Natural killer cell treated with Interleukin-12 subunit alpha and Interleukin-12 subunit beta and Interleukin-15 and Interleukin-18, amount 100 ng/mL, for 72 hours (primary cell): ENCODE data around the gene SH3TC1. TPM values are rescaled to one million over a fixed set of nuclear protein-coding genes. Genes with fewer than 3 reads are reported as not detected.

Source experiments
- ATAC-seq, 2 donors: fragments of 150-1000 bp; cut with Tn5 transposase in 1 of 2; sonication (Bioruptor Pico), chemical (Tn5 transposase) in 1 of 2; 2 replicates each; pipeline ENCODE4 v1.10.0; 2021
- DNase-seq: peaks from one replicate; pipeline ENCODE4 v3.0.0; 2022; ENCODE audit warnings: low spot score
- H3K27ac Mint-ChIP-seq, 2 donors: 1 replicate in 1 of 2; 2 replicates in 1 of 2; pipeline ENCODE4 v1.8.0; 2022; ENCODE audit warnings: mixed read lengths in 2 of 2, mild to moderate bottlenecking in 1 of 2, moderate library complexity in 1 of 2
- H3K27me3 Mint-ChIP-seq, 2 donors: 1 replicate in 1 of 2; 2 replicates in 1 of 2; pipeline ENCODE4 v1.8.0; 2022; ENCODE audit warnings: mixed read lengths in 2 of 2
- H3K36me3 Mint-ChIP-seq: one replicate; pipeline ENCODE4 v1.8.0; 2022; ENCODE audit warnings: mixed read lengths
- H3K4me1 Mint-ChIP-seq, 2 donors: 1 replicate in 1 of 2; 2 replicates in 1 of 2; pipeline ENCODE4 v1.8.0; 2022; ENCODE audit warnings: low read depth in 2 of 2, mixed read lengths in 2 of 2, mild to moderate bottlenecking in 1 of 2
- H3K4me3 Mint-ChIP-seq: one replicate; pipeline ENCODE4 v1.8.0; 2022; ENCODE audit warnings: mixed read lengths
- H3K9me3 Mint-ChIP-seq: 2 replicates; pipeline ENCODE4 v1.8.0; 2022; ENCODE audit warnings: mixed read lengths
- total RNA-seq, 2 donors: library from RNA; stranded (reverse); gene quantifications; one replicate each; pipeline ENCODE4 v1.2.3, GENCODE V29; 2022

The SH3TC1 gene
- total RNA-seq, 2 donors from 2014 or later: 6.4 to 15.5 TPM

DNA sequence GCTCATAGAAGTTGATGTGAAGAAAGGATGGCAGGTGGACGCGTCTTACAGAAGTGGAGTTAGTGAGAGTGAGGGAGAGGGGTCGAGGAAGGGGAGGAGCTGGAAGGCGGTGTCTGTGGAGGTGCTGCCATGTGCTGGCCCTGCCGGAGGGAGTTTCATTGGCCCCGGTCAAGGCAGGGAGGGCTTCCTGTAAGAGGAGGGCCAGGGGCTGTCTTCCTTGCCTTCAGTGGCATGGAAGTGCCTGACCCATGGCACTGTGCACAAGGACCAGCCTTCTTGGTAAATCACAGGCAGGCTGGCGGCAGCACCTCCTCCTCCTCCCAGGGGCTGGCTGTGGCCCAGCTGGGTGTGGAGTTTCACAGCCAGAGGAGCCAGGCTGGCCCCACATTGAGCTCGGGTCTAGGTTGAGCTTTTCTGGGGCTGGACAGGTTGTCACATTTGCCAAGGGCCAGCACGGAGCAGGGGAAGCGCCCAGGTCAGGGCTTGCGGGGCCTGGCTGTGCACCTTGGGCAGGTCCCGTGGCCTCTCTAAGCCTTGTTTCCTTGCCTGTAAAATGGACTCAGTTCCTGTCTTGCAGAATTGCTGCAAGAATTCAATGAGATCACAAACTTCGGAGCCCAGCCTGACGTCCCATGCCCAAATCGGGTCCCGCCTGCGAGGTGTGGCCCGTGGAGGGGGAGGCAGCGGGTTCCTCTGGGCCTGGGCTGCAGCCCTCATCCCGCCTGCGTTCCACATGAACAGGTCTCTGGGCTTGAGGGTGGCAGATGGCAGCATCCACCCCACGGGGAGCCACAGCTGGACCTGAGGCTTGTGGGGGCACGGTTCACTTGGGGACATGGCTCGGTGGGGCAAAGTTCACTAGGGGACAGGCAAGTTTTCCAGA, 77.5 kb downstream of the SH3TC1 start:
- Mint-ChIP-seq H3K4me3 (no peak overlapping the region), H3K27me3 (peaks cover 0 to 10% of the 10 kb centered on the region in 2 donors), H3K4me1 (peaks cover 0 to 5% of the 10 kb centered on the region in 2 donors), H3K27ac (no peak overlapping the region), H3K9me3 (no peaks in the 10 kb centered on the region), H3K36me3 (no peaks in the 10 kb centered on the region)
- ATAC-seq: no peak
- no peak for DNase-seq

DNA sequence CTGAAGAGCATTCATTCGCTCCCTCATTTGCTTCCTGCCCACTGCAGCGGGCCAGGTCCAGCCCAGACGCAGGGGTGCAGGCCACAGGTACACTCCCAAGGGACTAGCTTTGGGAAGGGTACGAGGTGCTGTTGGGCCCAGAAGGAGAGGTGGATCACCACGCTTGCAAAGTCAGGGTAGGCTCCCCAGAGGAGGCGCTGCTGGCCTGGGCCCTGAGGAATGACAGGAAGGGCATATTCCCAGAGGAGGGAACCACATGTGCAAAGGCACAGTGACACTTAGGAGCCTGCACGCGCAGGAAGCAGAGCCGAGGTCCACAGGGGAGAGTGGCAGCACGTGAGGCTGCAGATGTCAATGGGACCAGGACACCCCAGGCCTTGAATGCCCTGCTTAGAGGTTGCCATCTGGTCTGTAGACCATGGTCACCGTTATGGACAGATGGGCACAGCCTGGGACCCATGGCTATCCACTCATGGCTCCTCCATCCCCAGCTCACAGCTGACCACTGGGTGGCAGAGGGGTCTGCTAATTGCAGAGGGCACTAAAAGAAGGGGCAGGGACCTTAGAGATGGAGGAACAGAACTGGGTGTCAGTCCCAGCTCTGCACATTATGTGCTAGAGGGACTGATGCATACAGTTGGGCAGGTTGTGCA, 78.4 kb downstream of the SH3TC1 start:
- no peak for ATAC-seq
- Mint-ChIP-seq H3K4me3 (no peak overlapping the region), H3K4me1 (peaks cover 0 to 5% of the 10 kb centered on the region in 2 donors), H3K27me3 (peaks cover 0 to 6% of the 10 kb centered on the region in 2 donors), H3K9me3 (no peaks in the 10 kb centered on the region), H3K27ac (no peak overlapping the region), H3K36me3 (no peaks in the 10 kb centered on the region)
- no peak for DNase-seq

DNA sequence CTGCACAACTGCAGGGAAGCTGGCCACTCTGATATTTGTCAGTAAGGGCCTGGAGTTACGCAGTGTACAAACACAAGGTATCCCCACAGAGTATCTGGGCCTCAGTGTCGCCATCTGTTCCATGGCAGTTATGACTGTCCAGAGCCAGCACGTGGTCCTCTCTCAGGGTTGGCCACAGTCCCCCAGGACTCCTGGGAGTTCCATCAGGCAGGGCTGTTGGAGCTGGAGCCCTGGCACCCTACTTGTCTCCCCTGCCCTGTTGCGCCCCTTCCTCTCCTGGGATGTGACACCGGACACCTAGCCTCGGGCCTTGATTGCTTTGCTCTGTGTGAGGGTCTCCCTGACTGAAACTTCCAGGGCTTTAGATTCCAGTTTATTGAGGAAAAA, 78.9 kb downstream of the SH3TC1 start:
- H3K27me3 Mint-ChIP-seq: peaks cover 0 to 6% of the 10 kb centered on the region in 2 donors
- ATAC-seq (no peak), DNase-seq (no peak)
- H3K36me3 Mint-ChIP-seq: no peaks in the 10 kb centered on the region
- H3K4me3 Mint-ChIP-seq: no peak overlapping the region
- H3K9me3 Mint-ChIP-seq: no peaks in the 10 kb centered on the region
- peaks cover 0 to 5% of the 10 kb centered on the region in 2 donors for H3K4me1 Mint-ChIP-seq
- H3K27ac Mint-ChIP-seq: no peak overlapping the region

DNA sequence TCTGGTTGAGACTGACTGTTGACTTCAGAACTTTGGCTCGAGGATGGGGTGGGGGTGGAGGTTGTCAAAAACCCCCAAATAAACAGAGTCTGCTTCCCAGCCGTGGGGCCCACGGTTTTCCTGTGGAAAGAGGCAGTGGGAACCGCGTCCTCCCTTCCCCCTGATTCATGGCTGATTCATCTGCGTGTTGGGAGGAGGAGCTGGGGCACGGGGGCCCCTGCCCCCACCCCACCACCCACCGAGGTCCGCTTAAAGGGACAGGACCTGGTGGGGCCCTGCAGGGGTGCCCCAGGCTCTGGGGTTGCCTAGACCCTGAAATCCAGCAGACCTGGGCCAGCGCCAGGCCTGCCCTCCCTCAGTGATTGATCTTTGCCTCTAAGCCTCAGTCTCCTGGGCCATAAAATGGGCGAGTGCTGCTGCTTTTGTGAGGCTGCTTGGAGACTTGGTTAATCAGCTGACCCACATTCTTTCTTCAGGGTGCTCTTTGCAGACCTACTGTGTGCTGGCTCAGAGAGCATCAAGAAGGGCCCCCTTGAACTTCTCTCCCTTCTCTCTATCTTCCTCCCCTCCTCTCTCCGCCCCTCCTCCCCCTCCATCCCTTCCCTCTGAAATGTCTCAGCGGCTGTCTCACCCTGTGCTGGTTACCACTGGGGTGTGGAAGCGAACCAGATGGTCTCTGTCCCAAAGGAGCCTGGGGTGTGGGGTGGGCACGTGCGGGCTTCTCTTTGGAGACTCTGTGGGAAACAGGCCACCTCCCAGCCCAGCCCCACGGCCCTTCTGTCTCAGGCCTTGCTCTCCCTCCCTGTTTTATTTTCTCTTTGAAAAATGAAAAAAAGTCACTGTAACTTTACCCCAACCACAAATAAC, 79.6 kb downstream of the SH3TC1 start:
- no peaks in the 10 kb centered on the region for H3K9me3 Mint-ChIP-seq
- ATAC-seq (no peak), DNase-seq (no peak)
- H3K36me3 Mint-ChIP-seq: no peaks in the 10 kb centered on the region
- H3K4me3 Mint-ChIP-seq: no peak overlapping the region
- H3K4me1 Mint-ChIP-seq: peaks cover 0 to 5% of the 10 kb centered on the region in 2 donors
- peaks cover 0 to 6% of the 10 kb centered on the region in 2 donors for H3K27me3 Mint-ChIP-seq
- H3K27ac Mint-ChIP-seq: no peak overlapping the region

DNA sequence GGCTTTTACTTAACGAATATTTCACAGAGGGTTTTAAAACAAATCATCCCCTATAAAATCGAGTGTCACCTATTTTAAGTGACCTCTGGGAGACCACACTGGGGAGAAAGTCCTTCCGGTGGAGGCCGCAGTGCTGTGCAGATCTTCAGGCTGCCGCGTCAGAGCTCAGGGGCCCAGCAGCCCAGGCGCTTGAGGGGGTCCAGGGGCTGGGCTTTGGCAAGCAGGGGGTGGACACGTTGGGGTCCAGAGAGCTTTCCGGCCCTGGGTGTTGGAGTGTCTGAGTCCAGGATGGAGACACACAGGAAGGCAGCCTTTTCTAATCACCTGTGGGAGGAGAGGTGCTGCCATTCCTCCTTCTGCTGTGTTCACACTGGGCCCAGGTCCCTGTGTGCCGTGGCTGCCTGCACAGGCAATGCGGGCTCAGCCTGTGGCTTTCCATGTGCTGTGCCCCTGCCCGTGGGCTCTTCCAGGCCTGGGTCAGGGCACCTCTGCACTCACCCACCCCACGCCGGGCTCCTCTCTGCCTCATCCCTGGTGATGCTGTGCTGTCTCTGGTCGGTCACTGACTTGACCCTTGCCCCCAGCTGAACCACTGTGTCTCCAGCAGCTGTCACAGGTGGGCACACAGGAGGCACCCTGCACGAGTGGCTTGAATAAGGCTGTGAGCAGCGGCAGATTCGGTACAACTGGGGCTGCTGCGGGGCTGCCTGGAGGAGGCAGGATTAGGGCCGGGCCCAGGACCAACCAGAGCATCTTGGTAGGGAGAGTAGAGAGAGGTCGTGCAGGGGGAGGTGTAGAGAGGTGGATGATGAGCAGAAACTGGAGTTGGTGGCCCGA, 80.4 kb downstream of the SH3TC1 start:
- no peak overlapping the region for H3K27ac Mint-ChIP-seq
- DNase-seq (no peak), ATAC-seq (no peak)
- H3K9me3 Mint-ChIP-seq: no peaks in the 10 kb centered on the region
- peaks cover 0 to under 1% of the 10 kb centered on the region in 2 donors for H3K27me3 Mint-ChIP-seq
- no peaks in the 10 kb centered on the region for H3K36me3 Mint-ChIP-seq
- no peak overlapping the region for H3K4me3 Mint-ChIP-seq
- peaks cover 0 to 5% of the 10 kb centered on the region in 2 donors for H3K4me1 Mint-ChIP-seq

DNA sequence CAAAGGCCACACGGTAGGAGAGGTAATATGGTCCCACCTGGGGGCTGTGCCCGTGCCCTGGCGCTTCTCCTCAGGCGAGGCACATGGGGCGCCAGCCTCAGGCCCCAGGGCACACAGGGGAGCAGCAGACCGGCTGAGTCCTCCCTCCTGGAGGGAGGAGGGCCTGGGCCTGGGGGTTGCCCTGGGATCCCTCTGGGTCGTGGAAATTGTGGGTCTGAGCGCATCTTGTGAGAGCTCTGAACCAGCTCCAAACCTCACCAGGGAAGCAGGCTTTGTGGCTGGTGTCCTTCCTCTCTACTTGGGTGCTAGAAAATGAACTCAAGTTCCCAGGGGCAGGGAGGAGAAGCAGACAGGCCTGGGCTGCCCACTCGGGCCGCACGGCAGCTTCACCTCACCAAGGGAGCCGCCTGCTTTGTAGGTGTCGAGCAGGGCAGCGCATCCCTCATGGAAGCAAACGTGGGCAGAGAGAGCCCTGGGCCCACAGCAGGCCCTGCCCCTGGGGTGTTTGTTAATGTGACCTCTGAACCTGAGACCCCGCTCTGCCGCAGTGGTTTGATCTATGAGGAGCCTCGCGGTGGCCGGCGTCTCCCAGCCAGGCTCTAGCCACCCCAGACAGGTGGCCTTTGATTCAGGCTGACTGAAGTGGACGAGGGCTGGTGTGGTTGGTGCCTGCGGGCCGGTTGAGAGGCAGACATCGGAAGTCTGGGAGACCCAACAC, 81.2 kb downstream of the SH3TC1 start:
- Mint-ChIP-seq H3K9me3 (no peaks in the 10 kb centered on the region), H3K4me3 (no peak overlapping the region), H3K4me1 (peaks cover 0 to 5% of the 10 kb centered on the region in 2 donors), H3K36me3 (no peaks in the 10 kb centered on the region), H3K27me3 (no peaks in the 10 kb centered on the region), H3K27ac (no peak overlapping the region)
- no peak for DNase-seq
- ATAC-seq: no peak

DNA sequence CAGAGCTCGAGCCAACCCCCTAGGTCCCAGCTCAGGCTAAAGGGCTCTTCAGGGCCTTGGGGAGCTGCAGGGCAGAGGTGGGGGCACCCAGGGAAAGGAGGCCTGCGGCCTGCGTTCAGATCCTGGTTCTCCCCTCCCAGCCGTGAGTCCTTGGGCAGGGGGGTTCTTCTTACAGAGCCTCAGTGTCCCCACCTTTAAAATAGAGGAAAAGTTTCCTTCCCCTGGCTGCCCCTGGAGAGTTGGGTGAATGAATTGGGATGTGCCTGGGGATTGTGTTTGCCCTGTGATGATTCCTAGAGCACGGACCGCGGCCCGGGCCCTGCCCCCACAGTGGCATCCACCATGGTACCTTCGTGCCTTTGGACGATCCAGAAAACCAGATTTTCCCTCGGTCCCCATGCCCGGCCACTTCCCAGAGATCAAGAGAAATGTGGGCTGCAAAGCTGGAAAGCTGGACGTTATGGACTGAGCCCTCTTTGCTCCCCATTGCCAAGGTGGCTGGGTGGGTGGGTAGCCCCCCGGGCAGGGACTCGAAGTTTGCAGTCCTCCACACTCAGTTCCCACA, 81.9 kb downstream of the SH3TC1 start:
- no peak overlapping the region for H3K4me3 Mint-ChIP-seq
- no peak for DNase-seq
- no peaks in the 10 kb centered on the region for H3K9me3 Mint-ChIP-seq
- H3K36me3 Mint-ChIP-seq: no peaks in the 10 kb centered on the region
- H3K27ac Mint-ChIP-seq: no peak overlapping the region
- ATAC-seq: no peak
- H3K4me1 Mint-ChIP-seq: peaks cover 0 to 5% of the 10 kb centered on the region in 2 donors
- H3K27me3 Mint-ChIP-seq: no peaks in the 10 kb centered on the region

DNA sequence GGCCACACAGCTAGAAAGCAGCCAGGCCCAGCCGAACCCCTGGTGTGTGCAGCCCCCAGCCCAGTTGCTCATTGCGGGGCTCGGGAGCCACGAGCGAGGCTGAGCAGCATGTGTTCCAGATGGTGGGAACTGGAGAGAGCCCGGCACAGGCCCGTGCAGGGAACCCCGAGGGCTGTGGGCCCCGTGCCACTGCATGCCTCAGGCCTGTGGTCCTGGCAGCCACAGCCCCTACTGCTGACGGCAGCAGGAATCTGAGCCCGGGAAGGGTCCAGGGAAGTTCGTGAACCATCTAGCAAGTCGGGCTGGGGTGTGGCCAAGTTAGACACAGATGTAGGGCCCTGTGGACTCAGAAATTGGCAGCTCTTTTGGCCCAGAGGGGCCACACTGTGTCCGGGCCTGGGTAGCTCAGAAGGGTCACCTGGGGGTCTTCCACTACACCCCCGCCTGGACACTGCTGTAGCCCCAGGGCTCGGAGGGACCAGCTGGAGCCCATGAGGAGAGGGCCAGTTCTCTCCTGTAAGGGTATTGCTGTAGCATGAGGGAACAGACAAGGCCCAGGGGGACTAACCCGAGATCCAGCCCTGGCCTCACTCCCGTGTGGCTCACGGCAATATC, 82.5 kb downstream of the SH3TC1 start:
- ATAC-seq: no peak
- H3K36me3 Mint-ChIP-seq: no peaks in the 10 kb centered on the region

DNA sequence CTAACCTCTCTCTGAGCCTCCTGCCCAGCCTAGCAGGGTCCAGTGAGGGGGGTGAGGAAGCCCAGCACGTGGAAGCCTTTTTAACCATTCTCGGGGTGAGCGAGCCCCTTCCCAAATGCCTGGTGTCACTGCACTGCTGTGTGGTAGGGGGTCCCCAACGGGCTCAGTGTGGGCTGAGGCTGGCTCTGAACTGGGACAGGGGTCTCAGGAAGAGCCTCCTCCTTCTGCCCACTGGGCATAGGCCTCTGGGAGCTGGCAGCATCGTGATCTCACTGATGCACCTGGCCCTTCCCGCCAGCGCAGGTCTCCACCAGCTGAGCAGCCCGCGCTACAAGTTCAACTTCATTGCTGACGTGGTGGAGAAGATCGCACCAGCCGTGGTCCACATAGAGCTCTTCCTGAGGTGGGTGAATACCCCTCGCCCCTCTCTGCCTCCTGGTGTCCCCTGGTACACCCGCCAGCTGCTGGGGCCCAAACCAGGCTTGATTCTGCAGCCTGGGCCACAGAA, 83.1 kb downstream of the SH3TC1 start:
- DNase-seq (no peak), ATAC-seq (no peak)
- Mint-ChIP-seq H3K9me3 (no peaks in the 10 kb centered on the region), H3K4me3 (no peak overlapping the region), H3K27me3 (no peaks in the 10 kb centered on the region), H3K4me1 (peaks cover 0 to 5% of the 10 kb centered on the region in 2 donors), H3K27ac (no peak overlapping the region), H3K36me3 (no peaks in the 10 kb centered on the region)

More for the DNA sequence above, 82.5 kb downstream of the SH3TC1 start:
- H3K27me3 Mint-ChIP-seq: no peaks in the 10 kb centered on the region
- no peaks in the 10 kb centered on the region for H3K9me3 Mint-ChIP-seq
- peaks cover 0 to 5% of the 10 kb centered on the region in 2 donors for H3K4me1 Mint-ChIP-seq
- DNase-seq: no peak
- H3K27ac Mint-ChIP-seq: no peak overlapping the region
- H3K4me3 Mint-ChIP-seq: no peak overlapping the region

DNA sequence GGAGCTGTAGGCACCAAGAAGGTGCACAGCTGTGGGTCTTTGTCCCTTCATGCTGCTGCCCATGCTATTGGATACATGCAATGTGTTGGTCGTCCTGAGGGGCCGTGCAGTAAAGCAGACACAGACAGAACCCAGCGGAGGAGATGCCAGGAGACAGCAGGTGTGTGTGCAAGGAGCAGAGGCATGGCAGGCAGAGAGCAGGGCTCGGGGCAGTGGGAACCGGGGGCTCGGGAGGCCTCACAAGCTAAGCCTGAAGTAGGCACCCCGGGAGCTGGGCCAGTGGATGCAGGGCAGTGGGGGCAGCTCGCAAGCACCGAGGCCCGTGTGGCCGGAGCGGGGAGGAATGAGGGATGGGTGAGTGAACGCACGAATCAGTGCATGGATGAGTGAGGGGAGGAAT, 83.7 kb downstream of the SH3TC1 start:
- peaks cover 0 to 5% of the 10 kb centered on the region in 2 donors for H3K4me1 Mint-ChIP-seq
- H3K27me3 Mint-ChIP-seq: no peaks in the 10 kb centered on the region
- H3K27ac Mint-ChIP-seq: no peak overlapping the region
- H3K4me3 Mint-ChIP-seq: no peak overlapping the region
- no peaks in the 10 kb centered on the region for H3K36me3 Mint-ChIP-seq
- ATAC-seq (no peak), DNase-seq (no peak)
- H3K9me3 Mint-ChIP-seq: no peaks in the 10 kb centered on the region

DNA sequence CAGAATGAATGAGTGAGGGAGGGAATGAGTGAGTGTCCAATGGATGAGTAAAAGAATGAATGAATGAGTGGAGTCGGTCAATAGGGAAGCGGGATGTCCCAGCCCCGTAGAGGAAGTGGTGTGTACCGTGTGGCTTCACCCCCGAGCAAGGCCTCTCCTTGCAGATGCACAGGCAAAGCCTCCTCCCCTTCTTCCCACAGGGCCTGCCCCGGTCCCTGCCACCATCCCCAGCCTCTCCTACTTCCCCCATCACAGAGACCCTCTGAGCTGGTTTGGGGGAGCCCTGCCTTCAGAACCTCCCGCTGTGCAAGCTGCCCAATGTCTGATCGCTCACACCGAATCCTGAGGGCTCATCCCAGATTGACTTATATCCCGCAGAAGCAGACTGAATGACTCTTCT, 84.1 kb downstream of the SH3TC1 start:
- no peaks in the 10 kb centered on the region for H3K9me3 Mint-ChIP-seq
- H3K36me3 Mint-ChIP-seq: no peaks in the 10 kb centered on the region
- H3K27ac Mint-ChIP-seq: no peak overlapping the region
- no peaks in the 10 kb centered on the region for H3K27me3 Mint-ChIP-seq
- H3K4me1 Mint-ChIP-seq: peaks cover 0 to 5% of the 10 kb centered on the region in 2 donors
- no peak overlapping the region for H3K4me3 Mint-ChIP-seq
- DNase-seq (no peak), ATAC-seq (no peak)

DNA sequence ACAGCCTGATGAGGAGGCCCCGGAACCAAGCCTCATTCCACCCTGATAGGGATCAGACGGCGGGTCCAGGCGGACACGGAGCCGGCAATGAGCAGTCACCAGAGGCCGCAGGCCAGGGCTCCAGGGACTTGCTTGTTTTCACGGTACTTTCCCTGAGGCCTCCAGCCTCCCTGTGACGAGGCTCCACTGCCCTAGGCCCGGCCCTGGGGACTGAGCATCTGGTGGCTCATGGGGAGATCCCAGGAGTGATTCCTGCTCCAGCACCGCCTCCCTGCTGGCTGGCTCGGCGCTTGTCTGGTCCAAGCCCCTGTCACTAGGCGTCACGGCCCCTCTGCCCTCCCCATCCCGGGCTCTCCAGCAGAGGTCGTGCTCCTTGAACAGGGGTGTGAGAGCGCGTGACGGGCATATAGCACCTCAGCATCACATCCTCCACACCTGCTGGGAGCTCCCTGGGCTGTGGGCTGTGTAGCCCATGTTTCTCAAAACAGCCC, 84.6 kb downstream of the SH3TC1 start:
- Mint-ChIP-seq H3K9me3 (no peaks in the 10 kb centered on the region), H3K4me1 (peaks cover 0 to 5% of the 10 kb centered on the region in 2 donors), H3K27ac (no peak overlapping the region), H3K36me3 (no peaks in the 10 kb centered on the region), H3K4me3 (no peak overlapping the region), H3K27me3 (no peaks in the 10 kb centered on the region)
- DNase-seq (no peak), ATAC-seq (no peak)
